DND-41 (cell line): Measurements from ENCODE around the gene TMX1.

Experiments used
- ATAC-seq: fragments of 200-7000 bp; cut with Tn5 transposase; 3 replicates; pipeline ENCODE4 v1.9.1; 2021; ENCODE audit warnings: low read depth; ENCODE audit not compliant: insufficient read depth
- DNase-seq: peaks from one replicate; pipeline ENCODE4 v3.0.0-alpha.2; 2020
- H2AFZ ChIP-seq: 2 replicates; pipeline ENCODE4 v1.6.0; 2012; ENCODE audit warnings: low read depth, low read length
- H3K27ac ChIP-seq: 2 replicates; pipeline ENCODE4 v1.5.1; 2012; ENCODE audit warnings: low read length, inconsistent platforms
- H3K27me3 ChIP-seq: fragments of 200-600 bp; sonication (generic); 2 replicates; pipeline ENCODE4 v1.6.0; 2012; ENCODE audit warnings: low read length, mild to moderate bottlenecking, inconsistent platforms; ENCODE audit not compliant: insufficient read depth, poor library complexity
- H3K36me3 ChIP-seq: 2 replicates; pipeline ENCODE4 v1.5.1; 2012; ENCODE audit warnings: low read length, inconsistent platforms; ENCODE audit not compliant: insufficient read depth
- H3K4me1 ChIP-seq: 2 replicates; pipeline ENCODE4 v1.5.1; 2012; ENCODE audit warnings: mild to moderate bottlenecking, low read length; ENCODE audit not compliant: insufficient read depth
- H3K4me2 ChIP-seq: 2 replicates; pipeline ENCODE4 v1.6.0; 2012; ENCODE audit warnings: mild to moderate bottlenecking, moderate library complexity, low read length, inconsistent platforms; ENCODE audit not compliant: insufficient read depth
- H3K4me3 ChIP-seq, 2 experiments: fragments of 200-600 bp in 1 of 2; shearing (Covaris generic) in 1 of 2; 2 replicates each; pipeline ENCODE4 v1.5.1; 2012 to 2016; ENCODE audit warnings: inconsistent platforms in 2 of 2, low read length in 2 of 2, mild to moderate bottlenecking in 2 of 2, low read depth in 1 of 2, moderate library complexity in 1 of 2
- H3K79me2 ChIP-seq: 2 replicates; pipeline ENCODE4 v1.6.0; 2012; ENCODE audit warnings: low read length, inconsistent platforms; ENCODE audit not compliant: insufficient read depth
- H3K9ac ChIP-seq: 2 replicates; pipeline ENCODE4 v1.6.0; 2012; ENCODE audit warnings: low read depth, mild to moderate bottlenecking, inconsistent platforms, low read length, moderate library complexity
- H3K9me3 ChIP-seq: 2 replicates; pipeline ENCODE4 v1.5.1; 2012; ENCODE audit warnings: low read length, moderate library complexity, mild to moderate bottlenecking, inconsistent platforms; ENCODE audit not compliant: insufficient read depth, severe bottlenecking
- H4K20me1 ChIP-seq: 2 replicates; pipeline ENCODE4 v1.6.0; 2012; ENCODE audit warnings: low read length; ENCODE audit not compliant: insufficient read depth
- CTCF ChIP-seq: IDR thresholded peaks from 2 replicates; pipeline ENCODE4 v1.5.1; 2012; ENCODE audit warnings: borderline replicate concordance, low read length, moderate library complexity, mild to moderate bottlenecking; ENCODE audit not compliant: poor library complexity, severe bottlenecking; ENCODE audit errors: extremely low read depth
- EZH2 ChIP-seq: IDR thresholded peaks from 3 replicates; pipeline ENCODE4 v1.6.1; 2012; ENCODE audit warnings: borderline replicate concordance, low read depth, mild to moderate bottlenecking, moderate library complexity, low read length, inconsistent platforms; ENCODE audit not compliant: severe bottlenecking

The TMX1 gene

GRCh38 chr14:51246032-51246431, 6.0 kb downstream of the TMX1 start:
- H3K9ac ChIP-seq, result no peak overlapping the region
- ATAC-seq (no peak), DNase-seq (no peak)
- TF ChIP-seq EZH2, result no peak
- no peak for TF ChIP-seq CTCF
- peaks cover 24% of the 10 kb centered on the region for H4K20me1 ChIP-seq
- no peak overlapping the region for H3K4me3 ChIP-seq
- peaks cover 56% of the 10 kb centered on the region for H3K79me2 ChIP-seq
- no peaks in the 10 kb centered on the region for H3K9me3 ChIP-seq
- H2AFZ ChIP-seq, result no peak overlapping the region
- H3K36me3 ChIP-seq, result peaks cover 80% of the 10 kb centered on the region
- no peaks in the 10 kb centered on the region for H3K27me3 ChIP-seq
- H3K4me2 ChIP-seq, result no peak overlapping the region
- peaks cover 38% of the 10 kb centered on the region for H3K4me1 ChIP-seq
- H3K27ac ChIP-seq, result no peak overlapping the region

- Histone ChIP-seq H3K27ac (no peak overlapping the region), H3K36me3 (peaks cover 97% of the 10 kb centered on the region), H3K9me3 (no peaks in the 10 kb centered on the region), H3K79me2 (peaks cover 33% of the 10 kb centered on the region), H3K4me3 (no peak overlapping the region), H3K9ac (no peak overlapping the region), H3K4me2 (no peak overlapping the region), H3K4me1 (peaks cover 15% of the 10 kb centered on the region), H3K27me3 (no peaks in the 10 kb centered on the region), H2AFZ (no peak overlapping the region), H4K20me1 (peaks cover 24% of the 10 kb centered on the region)
- DNase-seq, result no peak
- ATAC-seq, result no peak
- TF ChIP-seq CTCF (no peak), EZH2 (no peak)
Observed at GRCh38 chr14:51248016-51248987, 8.3 kb downstream of the TMX1 start.

GRCh38 chr14:51251486-51251885, 11.4 kb downstream of the TMX1 start:
- peaks cover 98% of the 10 kb centered on the region for H3K36me3 ChIP-seq
- no peaks in the 10 kb centered on the region for H3K4me1 ChIP-seq
- H2AFZ ChIP-seq, result no peak overlapping the region
- DNase-seq (no peak), ATAC-seq (no peak)
- H3K27ac ChIP-seq, result no peak overlapping the region
- no peak overlapping the region for H3K4me3 ChIP-seq
- TF ChIP-seq CTCF, result no peak
- TF ChIP-seq EZH2, result no peak
- H3K9ac ChIP-seq, result no peak overlapping the region
- H3K79me2 ChIP-seq, result peaks cover under 1% of the 10 kb centered on the region
- H3K4me2 ChIP-seq, result no peak overlapping the region
- H3K27me3 ChIP-seq, result no peaks in the 10 kb centered on the region
- no peaks in the 10 kb centered on the region for H3K9me3 ChIP-seq
- no peaks in the 10 kb centered on the region for H4K20me1 ChIP-seq
